ENCODE measurements around the gene HPCAL4. TPM values are rescaled to one million over a fixed set of nuclear protein-coding genes. Genes with fewer than 3 reads are reported as not detected.

Gene HPCAL4
- total RNA-seq, 1 donor from 2014 or later: 0.49 TPM

DNA sequence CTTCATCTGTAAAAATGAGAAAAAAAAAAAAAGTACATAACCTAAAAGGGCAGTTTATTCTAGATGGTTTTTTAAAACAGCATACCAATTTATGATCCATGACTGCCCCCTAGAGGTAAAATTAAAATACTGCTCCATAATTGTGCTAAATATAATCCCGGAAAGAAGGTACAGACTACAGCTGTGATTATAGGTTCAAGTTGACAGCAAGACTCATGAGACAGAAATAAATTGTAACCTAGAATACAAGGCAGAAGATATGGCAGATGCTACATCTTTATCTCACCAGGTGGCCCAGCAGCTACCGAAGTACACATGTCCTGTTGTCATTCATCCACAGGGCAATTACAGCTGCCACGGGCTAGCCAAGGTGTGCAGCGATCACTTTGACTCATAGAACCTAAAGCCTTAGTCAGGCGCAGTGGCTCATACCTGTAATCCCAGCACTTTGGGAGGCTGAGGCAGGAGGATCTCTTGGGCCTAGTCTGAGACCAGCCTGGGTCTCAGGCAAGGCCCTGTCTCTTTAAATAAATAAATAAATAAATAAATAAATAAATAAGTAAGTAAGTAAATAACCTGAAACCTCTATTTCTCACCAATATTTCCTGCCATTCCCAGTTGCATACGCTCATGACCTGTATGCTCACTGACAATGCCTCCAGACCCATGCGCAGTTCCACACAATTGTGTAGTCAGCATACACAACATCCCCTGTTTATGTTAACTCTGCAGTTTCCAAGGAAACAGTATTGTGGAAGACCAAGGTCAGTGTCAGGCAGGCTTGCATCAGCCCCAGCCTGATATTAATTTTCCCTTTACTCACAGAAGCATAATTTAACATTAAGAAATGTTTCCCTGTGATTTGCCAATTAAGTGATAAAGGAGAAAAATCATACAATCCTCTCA is 29.1 kb upstream of the HPCAL4 start:
- Histone ChIP-seq H3K4me3 (no peak overlapping the region), H3K27me3 (no peaks in the 10 kb centered on the region), H3K36me3 (no peaks in the 10 kb centered on the region), H3K27ac (no peak overlapping the region), H3K9me3 (no peaks in the 10 kb centered on the region), H3K4me1 (no peaks in the 10 kb centered on the region)
- peak in 1 of 2 donors; percentile 40 for DNase-seq (ENCODE audit: extremely low spot score in 2 of 2)
- no peak for TF ChIP-seq POLR2A (IDR thresholded peaks at IDR 0.05)
- TF ChIP-seq, protein P1, sequence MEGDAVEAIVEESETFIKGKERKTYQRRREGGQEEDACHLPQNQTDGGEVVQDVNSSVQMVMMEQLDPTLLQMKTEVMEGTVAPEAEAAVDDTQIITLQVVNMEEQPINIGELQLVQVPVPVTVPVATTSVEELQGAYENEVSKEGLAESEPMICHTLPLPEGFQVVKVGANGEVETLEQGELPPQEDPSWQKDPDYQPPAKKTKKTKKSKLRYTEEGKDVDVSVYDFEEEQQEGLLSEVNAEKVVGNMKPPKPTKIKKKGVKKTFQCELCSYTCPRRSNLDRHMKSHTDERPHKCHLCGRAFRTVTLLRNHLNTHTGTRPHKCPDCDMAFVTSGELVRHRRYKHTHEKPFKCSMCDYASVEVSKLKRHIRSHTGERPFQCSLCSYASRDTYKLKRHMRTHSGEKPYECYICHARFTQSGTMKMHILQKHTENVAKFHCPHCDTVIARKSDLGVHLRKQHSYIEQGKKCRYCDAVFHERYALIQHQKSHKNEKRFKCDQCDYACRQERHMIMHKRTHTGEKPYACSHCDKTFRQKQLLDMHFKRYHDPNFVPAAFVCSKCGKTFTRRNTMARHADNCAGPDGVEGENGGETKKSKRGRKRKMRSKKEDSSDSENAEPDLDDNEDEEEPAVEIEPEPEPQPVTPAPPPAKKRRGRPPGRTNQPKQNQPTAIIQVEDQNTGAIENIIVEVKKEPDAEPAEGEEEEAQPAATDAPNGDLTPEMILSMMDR (IDR thresholded peaks at IDR 0.05): peak in 2 of 3 experiments; percentile 56 to 78
- intact Hi-C loops (cut with DNase I): no loop called here

DNA sequence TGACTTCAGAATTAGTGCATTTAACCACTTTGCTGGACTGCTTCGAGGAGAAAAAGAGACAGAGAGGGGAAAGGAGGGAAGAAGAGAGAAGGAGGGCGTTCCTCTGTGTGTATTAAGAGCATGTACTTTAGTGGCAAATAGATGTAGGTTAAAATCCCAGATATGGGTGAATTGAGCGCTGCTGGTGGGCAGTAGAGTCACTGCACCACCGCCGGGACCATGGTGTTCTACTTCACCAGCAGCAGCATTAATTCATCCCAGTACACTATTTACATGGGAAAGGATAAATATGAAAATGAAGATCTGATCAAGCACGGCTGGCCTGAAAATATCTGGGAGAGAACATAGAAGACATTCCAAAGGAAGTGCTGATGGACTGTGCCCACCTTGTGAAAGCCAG is 26.6 kb upstream of the HPCAL4 start:
- Histone ChIP-seq H3K36me3 (no peaks in the 10 kb centered on the region), H3K4me1 (no peaks in the 10 kb centered on the region), H3K27ac (no peak overlapping the region), H3K4me3 (no peak overlapping the region), H3K9me3 (no peaks in the 10 kb centered on the region), H3K27me3 (no peaks in the 10 kb centered on the region)
- TF ChIP-seq POLR2AphosphoS5 (IDR thresholded peaks at IDR 0.05; ENCODE audit: insufficient read depth in 1 of 2, low read depth in 1 of 2): no peak
- no peak for TF ChIP-seq POLR2A (IDR thresholded peaks at IDR 0.05)
- TF ChIP-seq, protein P1 (IDR thresholded peaks at IDR 0.05): no peak
- intact Hi-C loops (cut with DNase I): loop anchor here (5.0 kb wide), 1 partner anchor 111 kb away; no protein-coding TSS in a partner anchor
- DNase-seq (ENCODE audit: extremely low spot score in 2 of 2): peak in 1 of 2 donors; percentile 47

DNA sequence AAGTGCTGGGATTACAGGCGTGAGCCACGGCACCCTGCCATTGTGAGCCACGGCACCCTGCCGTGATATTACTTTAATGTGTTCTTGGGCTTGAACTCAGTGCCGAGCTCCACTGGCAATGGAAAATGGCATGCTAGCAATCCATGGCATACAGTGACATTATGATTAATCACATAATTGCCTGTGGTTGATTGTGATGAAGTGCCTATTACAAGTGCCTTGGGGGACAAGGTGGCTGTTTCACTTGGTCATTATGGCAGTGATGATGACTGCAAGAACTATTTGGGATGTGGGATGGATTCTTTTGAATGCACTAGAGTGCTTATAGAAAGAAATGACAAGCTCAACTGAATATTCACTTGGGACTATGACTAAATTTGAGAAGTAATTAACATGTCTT is 22.3 kb upstream of the HPCAL4 start:
- intact Hi-C loops (cut with DNase I): no loop called here
- Histone ChIP-seq H3K4me1 (no peaks in the 10 kb centered on the region), H3K36me3 (no peaks in the 10 kb centered on the region), H3K27ac (no peak overlapping the region), H3K27me3 (no peaks in the 10 kb centered on the region), H3K9me3 (no peaks in the 10 kb centered on the region), H3K4me3 (no peak overlapping the region)
- DNase-seq (ENCODE audit: extremely low spot score in 2 of 2): peak in 1 of 2 donors; percentile 37
- TF ChIP-seq POLR2A (IDR thresholded peaks at IDR 0.05) (no peak), POLR2AphosphoS5 (IDR thresholded peaks at IDR 0.05; ENCODE audit: insufficient read depth in 1 of 2, low read depth in 1 of 2) (no peak)
- TF ChIP-seq, protein P1 (IDR thresholded peaks at IDR 0.05): no peak

DNA sequence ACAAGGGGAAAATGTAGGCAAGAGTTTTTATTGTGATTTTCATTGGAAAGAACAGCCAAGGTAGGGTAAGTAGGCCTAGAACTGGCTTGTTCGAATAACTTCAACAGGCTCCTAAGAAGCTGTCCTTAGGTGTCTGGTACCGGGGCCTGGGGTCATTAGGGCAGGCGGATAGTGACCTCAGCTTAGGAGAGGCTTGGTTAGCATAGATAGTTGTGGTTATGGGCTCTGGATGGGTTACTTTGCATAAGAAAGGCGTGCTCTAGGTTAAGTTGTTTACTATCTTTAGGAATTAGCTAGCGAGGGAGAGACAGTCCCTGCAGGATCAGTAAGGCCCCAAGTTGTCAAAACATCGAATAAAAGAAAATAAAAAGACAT is 20.7 kb upstream of the HPCAL4 start:
- Histone ChIP-seq H3K36me3 (no peaks in the 10 kb centered on the region), H3K4me1 (no peaks in the 10 kb centered on the region), H3K4me3 (no peak overlapping the region), H3K27me3 (no peaks in the 10 kb centered on the region), H3K9me3 (no peaks in the 10 kb centered on the region), H3K27ac (no peak overlapping the region)
- TF ChIP-seq, protein P1 (IDR thresholded peaks at IDR 0.05): no peak
- no peak for TF ChIP-seq POLR2A (IDR thresholded peaks at IDR 0.05)
- TF ChIP-seq POLR2AphosphoS5 (IDR thresholded peaks at IDR 0.05; ENCODE audit: insufficient read depth in 1 of 2, low read depth in 1 of 2): no peak
- intact Hi-C loops (cut with DNase I): no loop called here
- DNase-seq (ENCODE audit: extremely low spot score in 2 of 2): peak in 1 of 2 donors; percentile 13

All from vagina (tissue), 2 donors.